SK-N-SH treated with all-trans-retinoic acid at 6 μM for 48 hours (cell line): ENCODE results near the gene TULP1.

Experiments used
- ATAC-seq: fragments of 200-7000 bp; cut with Tn5 transposase; 3 replicates; pipeline ENCODE4 v1.9.1; 2020; ENCODE audit warnings: mild to moderate bottlenecking, moderate library complexity
- ARNTL ChIP-seq: fragments of 450-650 bp; formaldehyde crosslinking; IDR thresholded peaks from 2 replicates; pipeline ENCODE4 v1.5.0; 2020; ENCODE audit warnings: low read depth, mild to moderate bottlenecking, moderate library complexity, borderline replicate concordance
- BACH2 ChIP-seq: fragments of 250-450 bp; sonication (Bioruptor Pico); IDR thresholded peaks from 2 replicates; pipeline ENCODE4 v1.9.0; 2021; ENCODE audit warnings: mild to moderate bottlenecking, borderline replicate concordance
- CSDC2 ChIP-seq: fragments of 250-450 bp; sonication (Bioruptor Pico); IDR thresholded peaks from 2 replicates; pipeline ENCODE4 v1.5.0; 2020; ENCODE audit warnings: mild to moderate bottlenecking, moderate library complexity
- CSRNP3 ChIP-seq: fragments of 250-450 bp; sonication (Bioruptor Pico); IDR thresholded peaks from 2 replicates; pipeline ENCODE4 v1.5.1; 2021; ENCODE audit warnings: mild to moderate bottlenecking, moderate library complexity
- ESRRG ChIP-seq: fragments of 250-450 bp; sonication (Bioruptor Pico); IDR thresholded peaks from 2 replicates; pipeline ENCODE4 v1.6.1; 2021; ENCODE audit warnings: mild to moderate bottlenecking
- GLIS3 ChIP-seq: fragments of 250-450 bp; sonication (Bioruptor Pico); IDR thresholded peaks from 2 replicates; pipeline ENCODE4 v1.5.0; 2020; ENCODE audit warnings: mild to moderate bottlenecking, moderate library complexity
- ISL1 ChIP-seq: fragments of 250-450 bp; sonication (Bioruptor Pico); IDR thresholded peaks from 2 replicates; pipeline ENCODE4 v2.1.2; 2022; ENCODE audit warnings: mild to moderate bottlenecking, moderate library complexity
- OSR1 ChIP-seq: fragments of 250-450 bp; sonication (Bioruptor Pico); IDR thresholded peaks from 2 replicates; pipeline ENCODE4 v1.8.0; 2022; ENCODE audit warnings: moderate library complexity, mild to moderate bottlenecking, inconsistent platforms
- POU6F1 ChIP-seq: fragments of 250-450 bp; sonication (Bioruptor Pico); IDR thresholded peaks from 2 replicates; pipeline ENCODE4 v1.8.0; 2021; ENCODE audit warnings: low read depth, mild to moderate bottlenecking, moderate library complexity, borderline replicate concordance
- PPARA ChIP-seq: fragments of 250-450 bp; sonication (Bioruptor Pico); IDR thresholded peaks from 2 replicates; pipeline ENCODE4 v1.5.0; 2020; ENCODE audit warnings: mild to moderate bottlenecking, borderline replicate concordance
- RARB ChIP-seq: fragments of 250-450 bp; sonication (Bioruptor Pico); IDR thresholded peaks from 2 replicates; pipeline ENCODE4 v1.8.0; 2021; ENCODE audit warnings: mild to moderate bottlenecking, moderate library complexity
- TCF4 ChIP-seq: fragments of 250-450 bp; sonication (Bioruptor Pico); IDR thresholded peaks from 2 replicates; pipeline ENCODE4 v1.8.0; 2021; ENCODE audit warnings: mild to moderate bottlenecking, moderate library complexity, borderline replicate concordance
- TOX ChIP-seq: fragments of 250-450 bp; sonication (Bioruptor Pico); IDR thresholded peaks from 2 replicates; pipeline ENCODE4 v1.8.0; 2021; ENCODE audit warnings: mild to moderate bottlenecking, moderate library complexity, borderline replicate concordance
- ZC3H10 ChIP-seq: fragments of 250-450 bp; sonication (Bioruptor Pico); IDR thresholded peaks from 2 replicates; pipeline ENCODE4 v1.5.1; 2021; ENCODE audit warnings: mild to moderate bottlenecking, moderate library complexity
- ZFP3 ChIP-seq: fragments of 250-450 bp; sonication (Bioruptor Pico); IDR thresholded peaks from 2 replicates; pipeline ENCODE4 v1.5.0; 2020; ENCODE audit warnings: mild to moderate bottlenecking, moderate library complexity
- ZFP30 ChIP-seq: fragments of 450-650 bp; formaldehyde crosslinking; IDR thresholded peaks from 2 replicates; pipeline ENCODE4 v1.5.0; 2022; ENCODE audit warnings: mild to moderate bottlenecking, moderate library complexity
- ZNF565 ChIP-seq: fragments of 450-650 bp; formaldehyde crosslinking; conservative IDR thresholded peaks from 2 replicates; pipeline ENCODE4 v1.5.0; 2020; ENCODE audit warnings: low read depth, mild to moderate bottlenecking, moderate library complexity
- ZNF70 ChIP-seq: fragments of 450-650 bp; formaldehyde crosslinking; IDR thresholded peaks from 2 replicates; pipeline ENCODE4 v1.5.0; 2020; ENCODE audit warnings: mild to moderate bottlenecking, moderate library complexity
- ZNF8 ChIP-seq: fragments of 450-650 bp; formaldehyde crosslinking; IDR thresholded peaks from 2 replicates; pipeline ENCODE4 v1.5.0; 2020; ENCODE audit warnings: mild to moderate bottlenecking, moderate library complexity
- TF ChIP-seq, protein P1 (sequence below): fragments of 250-450 bp; sonication (Bioruptor Pico); IDR thresholded peaks from 2 replicates; pipeline ENCODE4 v1.5.0; 2020; ENCODE audit warnings: mild to moderate bottlenecking, moderate library complexity
- TF ChIP-seq, protein P2 (sequence below): fragments of 250-450 bp; sonication (Bioruptor Pico); IDR thresholded peaks from 2 replicates; pipeline ENCODE4 v1.8.0; 2020; ENCODE audit warnings: mild to moderate bottlenecking, moderate library complexity, borderline replicate concordance

The TULP1 gene

GRCh38 chr6:35561113-35561512, 48.4 kb upstream of the TULP1 start (continued):
- TF ChIP-seq, protein P1, sequence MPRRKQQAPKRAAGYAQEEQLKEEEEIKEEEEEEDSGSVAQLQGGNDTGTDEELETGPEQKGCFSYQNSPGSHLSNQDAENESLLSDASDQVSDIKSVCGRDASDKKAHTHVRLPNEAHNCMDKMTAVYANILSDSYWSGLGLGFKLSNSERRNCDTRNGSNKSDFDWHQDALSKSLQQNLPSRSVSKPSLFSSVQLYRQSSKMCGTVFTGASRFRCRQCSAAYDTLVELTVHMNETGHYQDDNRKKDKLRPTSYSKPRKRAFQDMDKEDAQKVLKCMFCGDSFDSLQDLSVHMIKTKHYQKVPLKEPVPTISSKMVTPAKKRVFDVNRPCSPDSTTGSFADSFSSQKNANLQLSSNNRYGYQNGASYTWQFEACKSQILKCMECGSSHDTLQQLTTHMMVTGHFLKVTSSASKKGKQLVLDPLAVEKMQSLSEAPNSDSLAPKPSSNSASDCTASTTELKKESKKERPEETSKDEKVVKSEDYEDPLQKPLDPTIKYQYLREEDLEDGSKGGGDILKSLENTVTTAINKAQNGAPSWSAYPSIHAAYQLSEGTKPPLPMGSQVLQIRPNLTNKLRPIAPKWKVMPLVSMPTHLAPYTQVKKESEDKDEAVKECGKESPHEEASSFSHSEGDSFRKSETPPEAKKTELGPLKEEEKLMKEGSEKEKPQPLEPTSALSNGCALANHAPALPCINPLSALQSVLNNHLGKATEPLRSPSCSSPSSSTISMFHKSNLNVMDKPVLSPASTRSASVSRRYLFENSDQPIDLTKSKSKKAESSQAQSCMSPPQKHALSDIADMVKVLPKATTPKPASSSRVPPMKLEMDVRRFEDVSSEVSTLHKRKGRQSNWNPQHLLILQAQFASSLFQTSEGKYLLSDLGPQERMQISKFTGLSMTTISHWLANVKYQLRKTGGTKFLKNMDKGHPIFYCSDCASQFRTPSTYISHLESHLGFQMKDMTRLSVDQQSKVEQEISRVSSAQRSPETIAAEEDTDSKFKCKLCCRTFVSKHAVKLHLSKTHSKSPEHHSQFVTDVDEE (CRISPR knock-in tag): no peak
- TF ChIP-seq BACH2 (CRISPR knock-in tag): no peak
- TF ChIP-seq, all 23 proteins: peak for 0

GRCh38 chr6:35558571-35558970, 45.9 kb upstream of the TULP1 start:
- TF ChIP-seq TCF4 (CRISPR knock-in tag) (no peak), ZC3H10 (no peak)
- no peak for ATAC-seq

GRCh38 chr6:35557239-35557638, 44.5 kb upstream of the TULP1 start:
- no peak for ATAC-seq
- no peak for TF ChIP-seq ZFP3 (CRISPR knock-in tag)
- no peak for TF ChIP-seq ZNF70
- no peak for TF ChIP-seq BACH2 (CRISPR knock-in tag)
- no peak for TF ChIP-seq ZNF8 (CRISPR knock-in tag)
- TF ChIP-seq ISL1 (CRISPR knock-in tag): no peak
- TF ChIP-seq CSRNP3 (CRISPR knock-in tag): no peak
- no peak for TF ChIP-seq ARNTL (CRISPR knock-in tag)
- TF ChIP-seq RARB (CRISPR knock-in tag): no peak

- no peak for ATAC-seq
- no peak for TF ChIP-seq ZNF565
- no peak for TF ChIP-seq POU6F1 (CRISPR knock-in tag)
- TF ChIP-seq OSR1 (CRISPR knock-in tag): no peak
- TF ChIP-seq ZFP3 (CRISPR knock-in tag): no peak
- no peak for TF ChIP-seq ZC3H10
- TF ChIP-seq RARB (CRISPR knock-in tag): no peak
- TF ChIP-seq ESRRG (CRISPR knock-in tag): no peak
- TF ChIP-seq CSRNP3 (CRISPR knock-in tag): no peak
- no peak for TF ChIP-seq GLIS3
- TF ChIP-seq ARNTL (CRISPR knock-in tag): no peak
- TF ChIP-seq TOX (CRISPR knock-in tag): no peak
Measured at GRCh38 chr6:35554811-35555210, 42.1 kb upstream of the TULP1 start.

GRCh38 chr6:35553315-35553714, 40.6 kb upstream of the TULP1 start:
- TF ChIP-seq ZNF565: no peak
- no peak for TF ChIP-seq CSDC2 (CRISPR knock-in tag)
- no peak for TF ChIP-seq ZFP30 (CRISPR knock-in tag)
- TF ChIP-seq ZNF8 (CRISPR knock-in tag): no peak
- no peak for TF ChIP-seq ZFP3 (CRISPR knock-in tag)
- no peak for TF ChIP-seq ZNF70
- TF ChIP-seq ARNTL (CRISPR knock-in tag): no peak
- TF ChIP-seq RARB (CRISPR knock-in tag): no peak
- TF ChIP-seq, protein P2, sequence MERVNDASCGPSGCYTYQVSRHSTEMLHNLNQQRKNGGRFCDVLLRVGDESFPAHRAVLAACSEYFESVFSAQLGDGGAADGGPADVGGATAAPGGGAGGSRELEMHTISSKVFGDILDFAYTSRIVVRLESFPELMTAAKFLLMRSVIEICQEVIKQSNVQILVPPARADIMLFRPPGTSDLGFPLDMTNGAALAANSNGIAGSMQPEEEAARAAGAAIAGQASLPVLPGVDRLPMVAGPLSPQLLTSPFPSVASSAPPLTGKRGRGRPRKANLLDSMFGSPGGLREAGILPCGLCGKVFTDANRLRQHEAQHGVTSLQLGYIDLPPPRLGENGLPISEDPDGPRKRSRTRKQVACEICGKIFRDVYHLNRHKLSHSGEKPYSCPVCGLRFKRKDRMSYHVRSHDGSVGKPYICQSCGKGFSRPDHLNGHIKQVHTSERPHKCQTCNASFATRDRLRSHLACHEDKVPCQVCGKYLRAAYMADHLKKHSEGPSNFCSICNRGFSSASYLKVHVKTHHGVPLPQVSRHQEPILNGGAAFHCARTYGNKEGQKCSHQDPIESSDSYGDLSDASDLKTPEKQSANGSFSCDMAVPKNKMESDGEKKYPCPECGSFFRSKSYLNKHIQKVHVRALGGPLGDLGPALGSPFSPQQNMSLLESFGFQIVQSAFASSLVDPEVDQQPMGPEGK: no peak
- no peak for TF ChIP-seq PPARA
- no peak for ATAC-seq
